D341Med (cell line): ENCODE data around the gene MAPK1IP1L.
A peak's percentile ranks its signal among the peaks of the same experiment; 100 is the strongest.
"Not testable (repeated sequence)": the region's sequence is repeated elsewhere in the genome, so short reads cannot be mapped to it uniquely, and the experiment has no call there.

Source experiments
- DNase-seq: peaks from one replicate; pipeline ENCODE4 v3.0.0; 2012; ENCODE audit warnings: low spot score

Gene MAPK1IP1L

DNA sequence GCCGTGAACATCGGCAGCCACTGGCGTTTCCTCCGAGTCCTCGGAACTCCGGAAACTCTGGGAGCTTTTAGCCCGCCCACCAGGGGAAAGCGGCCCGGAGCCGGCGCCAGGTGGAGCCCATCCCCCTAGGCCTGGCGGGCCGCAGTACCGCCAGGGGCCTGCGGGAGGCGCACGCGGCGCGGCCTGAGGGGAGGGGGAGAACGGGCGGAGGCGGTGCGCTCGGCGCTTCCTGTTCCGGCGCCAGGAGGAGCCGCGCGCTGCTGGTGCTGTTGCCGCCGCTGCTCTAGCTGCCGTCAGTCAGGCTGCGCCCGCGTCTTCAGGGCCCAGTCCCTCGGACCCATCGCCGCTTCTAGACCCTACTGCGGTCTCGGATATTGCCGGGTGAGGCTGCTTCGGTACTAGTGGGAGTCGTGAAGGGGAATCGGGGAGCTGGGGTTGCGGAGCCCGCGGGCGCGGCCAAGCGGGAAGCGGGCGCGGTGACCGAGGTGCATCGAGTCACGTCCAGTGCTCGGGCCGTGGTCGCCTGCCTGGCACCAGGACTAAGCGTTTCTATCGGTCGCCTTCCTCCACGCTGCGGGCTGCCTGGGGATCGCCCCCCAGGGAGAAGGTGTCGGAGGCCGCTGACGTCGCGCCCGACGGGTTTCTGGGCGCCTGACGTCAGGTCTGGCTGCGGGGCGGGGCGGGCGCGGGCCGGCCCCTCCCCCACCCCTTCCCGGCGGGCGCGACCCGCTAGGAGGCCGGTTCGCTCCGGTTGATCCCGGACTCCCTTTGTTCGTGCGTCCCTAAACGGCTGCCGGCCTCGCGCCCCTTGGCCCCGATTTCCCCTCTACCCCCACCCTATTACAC, at the start of gene MAPK1IP1L:
Gene MAPK1IP1L, plus strand, starts transcription at position 225 of the 846 bp plus-strand sequence. CDS start 10,037 bp downstream, outside the sequence.
- peak; percentile 98 for DNase-seq

DNA sequence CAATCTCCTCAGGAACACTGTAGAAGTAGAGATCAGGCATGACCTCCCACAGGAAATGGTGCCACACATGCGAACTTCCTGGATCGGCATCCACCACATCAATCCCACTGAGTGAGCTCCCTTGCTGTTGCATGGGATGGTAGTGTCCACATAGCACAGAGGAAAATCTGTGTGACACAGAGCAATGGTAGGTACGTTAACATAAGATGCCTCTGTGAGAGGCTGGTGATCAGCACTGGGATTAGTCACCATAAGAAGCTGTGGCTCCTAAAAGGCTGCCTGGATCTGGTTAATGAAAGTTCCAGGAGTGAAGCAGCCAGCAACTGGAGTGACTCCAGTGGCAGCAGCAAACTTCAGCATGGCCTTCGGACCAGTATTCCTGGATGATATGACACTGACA, 46.4 kb upstream of the MAPK1IP1L start:
- DNase-seq: no peak

DNA sequence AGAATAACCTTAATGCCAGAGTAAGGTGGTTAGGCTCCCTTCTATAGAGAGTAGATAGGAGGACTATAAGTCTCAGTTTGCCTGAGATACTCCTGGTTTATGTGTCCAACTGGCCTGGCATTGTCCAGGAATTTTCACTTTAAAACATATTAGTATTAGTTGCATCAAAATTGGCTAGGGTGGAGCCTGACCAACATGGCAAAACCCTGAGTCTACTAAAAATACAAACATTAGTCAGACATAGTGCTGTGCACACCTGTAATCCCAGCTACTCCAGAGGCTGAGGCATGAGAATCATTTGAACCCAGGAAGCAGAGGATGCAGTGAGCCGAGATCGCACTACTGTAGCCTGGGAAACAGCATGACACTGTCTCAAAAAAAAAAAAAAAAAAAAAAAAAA, 36.4 kb upstream of the MAPK1IP1L start:
- no peak for DNase-seq

DNA sequence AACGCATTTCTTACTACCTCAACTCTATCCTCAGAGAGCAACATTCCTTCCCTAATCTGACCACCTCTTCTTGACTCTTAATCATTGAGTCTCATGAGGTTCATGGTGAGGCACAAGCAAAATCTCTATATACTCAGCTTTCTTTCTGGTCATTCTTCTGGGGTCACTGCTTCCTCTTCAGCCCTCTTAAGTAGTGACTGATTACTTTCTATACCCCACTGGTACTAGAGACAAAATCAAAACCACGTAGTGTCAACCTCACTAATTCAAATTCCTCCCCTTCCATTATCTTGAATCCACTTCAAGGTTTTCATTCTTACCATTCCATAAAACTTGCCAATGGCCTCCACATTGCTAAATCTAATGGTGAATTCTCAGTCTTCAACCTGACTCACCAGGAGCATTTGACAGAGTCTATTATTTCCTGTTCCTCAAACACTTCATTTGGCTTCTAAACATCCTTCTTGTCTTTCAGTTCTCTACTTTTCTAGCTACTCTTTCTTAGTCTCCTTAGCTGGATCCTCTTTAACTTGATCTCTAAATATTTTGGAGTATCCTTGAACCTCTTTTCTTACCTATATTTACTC, 31.4 kb upstream of the MAPK1IP1L start:
- no peak for DNase-seq

DNA sequence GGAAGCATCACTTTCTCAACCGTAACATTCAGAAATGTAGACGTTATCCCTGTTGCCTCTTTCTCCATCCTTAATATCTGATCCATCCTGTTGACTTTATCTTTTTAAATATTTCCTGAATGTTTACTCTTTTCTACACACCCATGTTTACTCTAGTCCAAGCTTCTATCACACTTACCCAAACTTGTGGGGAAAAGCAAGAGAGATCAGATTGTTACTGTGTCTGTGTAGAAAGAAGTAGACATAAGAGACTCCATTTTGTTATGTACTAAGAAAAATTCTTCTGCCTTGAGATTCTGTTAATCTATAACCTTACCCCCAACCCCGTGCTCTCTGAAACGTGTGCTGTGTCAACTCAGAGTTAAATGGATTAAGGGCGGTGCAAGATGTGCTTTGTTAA, 27.1 kb upstream of the MAPK1IP1L start:
- not testable (repeated sequence) for DNase-seq

DNA sequence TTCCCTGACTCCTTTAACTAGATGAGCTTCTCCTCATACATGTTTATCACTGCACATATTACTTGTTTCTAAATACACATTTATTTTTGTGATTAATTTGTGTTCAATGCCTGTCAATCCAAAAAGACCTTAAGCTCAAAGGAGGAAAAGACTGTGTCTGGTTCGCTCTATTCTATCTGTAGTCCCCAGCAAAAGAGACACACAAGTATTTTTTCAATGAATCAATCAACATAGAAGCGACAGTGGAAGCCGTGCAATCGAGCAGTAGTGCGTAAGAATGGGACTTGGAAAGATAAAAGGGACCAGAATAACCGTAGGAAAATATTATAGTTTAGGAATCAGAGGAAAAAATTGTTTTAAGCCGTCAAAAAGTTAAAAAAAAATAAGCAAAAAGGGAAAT, 25.5 kb upstream of the MAPK1IP1L start:
- no peak for DNase-seq

DNA sequence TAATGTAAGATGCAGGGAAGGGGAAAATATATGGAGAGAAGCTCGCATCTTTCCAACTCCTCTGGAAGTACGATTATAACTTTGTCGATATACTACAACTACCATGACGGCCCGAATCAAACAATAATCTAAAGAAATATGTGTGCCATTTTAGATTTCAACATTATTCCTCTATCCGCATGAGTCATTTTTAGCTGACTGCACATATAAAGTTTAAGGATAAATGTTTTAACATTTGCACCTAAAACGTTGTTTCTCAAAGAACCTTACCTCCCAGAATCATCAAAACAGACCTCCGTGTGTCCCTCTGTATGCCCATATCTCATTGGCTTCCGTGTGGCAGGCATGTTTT, 25.0 kb upstream of the MAPK1IP1L start:
- no peak for DNase-seq

DNA sequence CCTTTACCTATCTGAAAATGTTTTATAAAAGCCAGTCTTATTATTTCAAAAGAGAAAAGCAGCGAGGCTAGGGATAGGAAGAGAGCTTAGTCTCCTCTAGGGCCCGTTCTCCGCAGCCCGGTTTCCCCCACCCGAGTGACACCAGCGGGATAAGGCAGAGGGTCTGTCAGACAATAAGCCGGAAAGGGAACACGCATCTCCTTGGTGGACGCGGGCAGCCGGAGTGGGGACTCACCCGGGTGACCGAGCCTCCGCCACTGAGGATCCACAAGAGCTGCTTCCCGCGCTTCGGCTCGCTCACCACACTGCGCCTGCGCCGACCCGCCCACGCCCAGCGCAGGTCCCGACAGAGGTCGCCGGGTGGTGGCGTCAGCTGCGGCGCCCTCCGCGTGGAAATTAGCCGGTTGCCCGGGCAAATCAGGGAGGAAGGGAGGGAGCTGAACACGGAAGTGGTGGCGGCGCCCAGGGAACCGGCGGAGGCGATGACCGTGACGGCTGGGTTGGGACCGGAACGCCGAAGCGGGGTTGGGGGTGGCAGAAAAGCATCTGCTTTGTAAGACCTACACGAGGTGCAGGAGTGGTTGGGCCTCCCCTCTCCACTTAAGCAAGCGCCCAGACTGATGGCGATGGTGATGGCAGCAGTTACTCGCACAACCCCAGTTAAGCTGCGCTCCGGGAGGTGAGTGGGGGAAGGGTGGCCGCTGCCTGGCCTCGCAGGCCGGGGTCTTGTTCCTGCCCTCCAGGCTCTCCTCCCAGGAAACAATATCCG, 24.5 kb upstream of the MAPK1IP1L start, which contains the start of the genes SOCS4 and WDHD1:
Gene SOCS4, plus strand, starts transcription at position 444 of the 769 bp plus-strand sequence. CDS start 15,806 bp downstream, outside the sequence.
Gene WDHD1, minus strand, starts transcription at position 307 of the 769 bp plus-strand sequence. CDS start 312 bp downstream, outside the sequence.
- DNase-seq: peak; percentile 97

DNA sequence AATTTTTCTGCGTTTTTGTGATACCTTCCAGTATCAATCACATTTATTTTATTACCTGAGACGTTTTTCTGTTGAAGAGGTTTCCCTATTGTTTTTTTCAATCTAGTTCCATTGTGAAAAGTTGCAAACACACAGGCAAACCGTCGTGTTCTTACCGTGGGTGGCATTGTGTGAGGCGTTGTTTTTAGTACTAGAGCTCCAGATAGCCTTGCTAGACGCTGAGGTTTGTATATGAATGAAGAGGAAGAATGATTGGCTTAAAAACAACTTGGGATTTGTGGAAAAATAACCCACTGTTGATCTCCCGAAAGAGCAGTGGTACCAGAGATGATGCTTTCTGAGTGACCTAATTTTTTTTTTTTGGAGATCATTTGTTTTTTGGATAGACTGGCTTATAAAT, 23.4 kb upstream of the MAPK1IP1L start:
- DNase-seq: no peak

DNA sequence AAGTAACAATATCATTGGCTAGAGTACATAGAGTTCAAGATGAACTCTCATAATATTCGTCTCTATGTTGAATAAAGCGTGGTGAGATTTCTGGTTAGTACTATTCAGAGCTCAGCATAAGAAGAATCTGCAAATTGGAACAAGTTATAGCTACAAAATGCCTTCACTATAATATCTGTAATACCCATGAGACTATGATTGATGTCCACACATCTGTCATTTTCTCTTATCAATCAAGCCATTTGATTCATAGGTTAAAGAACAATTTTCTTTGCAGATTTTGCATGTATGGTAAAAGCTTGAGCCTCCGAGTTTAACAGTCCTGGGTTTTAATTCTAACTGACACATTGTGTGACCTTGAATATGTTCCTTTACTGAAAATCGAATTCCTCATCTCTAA, 23.0 kb upstream of the MAPK1IP1L start:
- no peak for DNase-seq

DNA sequence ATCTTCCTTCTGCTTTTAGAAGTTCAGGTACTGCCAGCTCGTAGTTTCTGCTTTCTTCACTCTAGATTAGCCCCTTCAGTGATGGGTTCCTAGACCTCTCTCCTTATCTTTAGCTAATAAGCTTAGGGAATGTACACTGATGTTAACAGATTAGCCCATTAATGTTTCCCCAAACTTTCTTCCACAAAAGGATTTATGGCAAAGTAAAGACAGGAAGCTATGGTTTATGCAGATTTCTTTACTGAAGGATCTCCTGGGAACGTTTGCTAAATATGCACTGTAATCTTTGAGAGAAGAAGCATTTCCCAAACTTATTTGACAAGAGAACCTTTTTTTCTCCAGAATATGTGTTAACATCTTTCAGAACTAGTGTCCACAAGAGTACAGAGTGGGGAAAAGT, 20.3 kb upstream of the MAPK1IP1L start:
- no peak for DNase-seq

DNA sequence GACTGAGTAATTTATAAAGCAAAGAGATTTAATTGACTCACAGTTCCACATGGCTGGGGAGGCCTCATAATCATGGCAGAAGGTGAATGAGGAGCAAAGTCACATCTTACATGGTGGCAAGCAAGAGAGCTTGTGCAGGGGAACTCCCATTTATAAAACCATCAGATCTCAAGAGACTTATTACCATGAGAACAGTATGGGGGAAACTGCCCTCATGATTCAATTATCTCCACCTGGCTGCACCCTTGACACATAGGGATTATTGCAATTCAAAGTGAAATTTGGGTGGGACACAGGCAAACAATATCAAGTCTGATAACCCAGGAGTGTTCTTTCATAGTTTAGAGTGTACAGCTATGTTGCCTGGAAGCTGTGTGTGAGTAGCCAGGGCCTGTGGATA, 13.5 kb upstream of the MAPK1IP1L start:
- DNase-seq: not testable (repeated sequence)

DNA sequence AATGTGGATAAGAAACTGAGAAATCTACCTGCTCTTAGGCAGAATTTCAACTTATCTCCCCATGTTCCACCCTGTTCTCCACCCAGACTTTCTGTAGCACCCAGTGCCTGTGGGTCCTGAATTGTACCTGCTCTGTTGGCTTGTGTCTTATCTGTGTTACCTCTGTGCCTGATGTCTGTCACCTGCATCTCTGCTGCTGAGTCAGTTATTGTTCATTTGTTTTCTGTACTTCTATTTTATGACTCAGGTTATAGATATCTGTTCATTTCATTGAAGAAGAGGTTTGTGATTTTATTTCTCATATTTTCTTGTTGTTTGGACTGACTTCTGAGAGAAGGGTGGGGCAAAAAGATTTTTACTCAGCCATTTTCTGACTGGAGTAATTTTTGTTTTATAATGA, 12.7 kb upstream of the MAPK1IP1L start:
- no peak for DNase-seq

DNA sequence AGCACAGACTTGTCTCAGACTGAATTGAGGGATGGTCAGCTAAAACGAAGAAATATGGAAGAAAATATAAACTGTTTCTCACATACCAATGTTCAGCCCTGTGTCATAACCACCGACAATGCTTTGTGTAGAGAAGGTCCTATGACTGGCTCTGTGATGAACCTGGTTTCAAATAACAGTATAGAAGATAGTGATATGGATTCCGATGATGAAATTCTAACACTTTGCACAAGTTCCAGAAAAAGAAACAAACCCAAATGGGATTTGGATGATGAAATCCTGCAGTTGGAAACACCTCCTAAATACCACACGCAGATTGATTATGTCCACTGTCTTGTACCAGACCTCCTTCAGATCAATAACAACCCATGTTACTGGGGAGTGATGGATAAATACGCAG, 7.9 kb upstream of the MAPK1IP1L start:
- DNase-seq: no peak

DNA sequence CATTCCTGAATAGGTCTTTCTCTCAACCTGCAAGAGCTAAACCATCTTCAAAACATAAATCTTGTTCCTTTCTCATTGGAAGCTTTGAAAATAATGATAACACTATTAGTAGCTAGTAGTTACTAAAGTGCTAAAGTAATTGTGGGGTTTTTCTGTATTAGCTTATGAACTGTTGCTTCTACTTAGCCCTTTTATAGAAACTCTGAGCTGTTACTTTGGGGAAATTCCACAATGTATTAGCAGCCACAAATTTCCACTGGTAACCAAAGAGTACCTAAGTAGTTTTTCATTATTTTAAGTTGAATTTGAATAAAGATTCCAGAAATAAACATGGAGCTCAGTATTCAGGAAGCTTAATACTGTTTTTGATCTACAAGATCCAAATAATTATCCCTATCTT, 6.4 kb upstream of the MAPK1IP1L start:
- DNase-seq: no peak

DNA sequence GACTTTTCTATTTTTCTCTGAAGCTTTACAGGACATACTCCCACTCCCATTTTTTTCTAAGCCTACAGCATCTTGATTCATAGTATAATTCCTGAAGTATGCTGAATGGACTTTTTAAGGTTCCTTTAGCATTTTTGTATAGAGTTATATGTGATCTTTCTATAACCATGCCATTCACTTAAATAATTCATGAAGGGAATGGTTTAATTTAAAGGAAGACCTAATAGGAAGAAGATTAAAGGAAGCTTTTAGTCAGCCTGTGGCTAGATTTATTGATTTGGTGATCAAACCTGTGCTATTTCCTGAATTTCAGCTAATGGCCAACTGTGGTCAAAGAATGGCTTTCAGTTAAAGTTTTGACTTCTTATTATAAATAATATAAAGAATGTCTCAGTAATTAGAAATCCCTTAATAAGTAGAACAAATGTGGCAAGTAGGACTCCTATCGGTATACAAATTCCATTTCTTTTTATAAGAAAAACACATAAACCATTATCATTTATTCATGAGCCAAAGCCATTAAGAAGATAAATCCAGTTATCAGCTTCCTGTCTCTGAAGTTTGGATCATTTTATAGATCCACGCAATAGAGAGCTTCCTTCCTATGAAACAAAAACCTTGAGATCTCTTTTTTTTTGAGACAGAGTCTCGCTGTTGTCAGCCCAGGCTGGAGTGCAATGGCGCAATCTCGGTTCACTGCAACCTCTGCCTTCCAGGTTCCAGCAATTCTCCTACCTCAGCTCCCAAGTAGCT, 4.0 kb upstream of the MAPK1IP1L start:
- DNase-seq: no peak

DNA sequence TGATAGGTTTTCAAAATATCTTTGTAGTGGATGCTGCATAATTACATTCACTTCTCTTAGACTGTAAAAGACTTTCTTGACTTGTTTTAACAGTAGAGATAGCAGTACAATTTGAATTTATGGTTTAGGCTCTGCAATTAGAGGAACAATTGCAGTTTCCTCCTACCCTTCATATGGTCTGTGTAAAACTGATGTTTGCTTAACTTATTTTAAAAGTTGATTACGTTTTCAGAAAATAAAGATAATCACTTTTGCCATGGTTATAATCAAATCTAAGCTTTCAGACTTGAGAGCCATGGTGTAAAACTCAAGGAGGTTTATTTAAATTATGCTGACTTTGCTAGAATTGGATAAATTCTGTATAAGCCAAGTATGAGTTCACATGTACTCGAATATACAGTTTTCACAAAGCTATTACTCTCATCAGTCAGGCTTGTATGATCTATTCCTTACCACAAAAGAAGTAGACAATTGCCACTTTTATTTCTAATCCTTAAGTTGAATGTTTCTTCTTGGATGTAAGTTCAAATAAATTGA, 2.5 kb upstream of the MAPK1IP1L start:
- no peak for DNase-seq

DNA sequence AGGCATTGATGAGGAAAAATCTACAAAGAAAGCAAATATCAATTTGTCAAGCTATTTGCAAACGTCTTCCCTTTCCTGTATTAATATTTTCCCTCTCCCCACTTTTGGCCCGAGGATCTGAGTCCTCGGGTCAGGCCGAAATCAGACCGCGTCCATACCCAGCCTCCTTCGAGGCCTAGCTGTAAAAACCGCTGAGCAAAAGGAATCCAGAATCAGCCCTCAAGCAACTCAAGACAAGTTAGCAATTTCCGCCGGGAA, 353 bp upstream of the MAPK1IP1L start:
- DNase-seq: no peak

DNA sequence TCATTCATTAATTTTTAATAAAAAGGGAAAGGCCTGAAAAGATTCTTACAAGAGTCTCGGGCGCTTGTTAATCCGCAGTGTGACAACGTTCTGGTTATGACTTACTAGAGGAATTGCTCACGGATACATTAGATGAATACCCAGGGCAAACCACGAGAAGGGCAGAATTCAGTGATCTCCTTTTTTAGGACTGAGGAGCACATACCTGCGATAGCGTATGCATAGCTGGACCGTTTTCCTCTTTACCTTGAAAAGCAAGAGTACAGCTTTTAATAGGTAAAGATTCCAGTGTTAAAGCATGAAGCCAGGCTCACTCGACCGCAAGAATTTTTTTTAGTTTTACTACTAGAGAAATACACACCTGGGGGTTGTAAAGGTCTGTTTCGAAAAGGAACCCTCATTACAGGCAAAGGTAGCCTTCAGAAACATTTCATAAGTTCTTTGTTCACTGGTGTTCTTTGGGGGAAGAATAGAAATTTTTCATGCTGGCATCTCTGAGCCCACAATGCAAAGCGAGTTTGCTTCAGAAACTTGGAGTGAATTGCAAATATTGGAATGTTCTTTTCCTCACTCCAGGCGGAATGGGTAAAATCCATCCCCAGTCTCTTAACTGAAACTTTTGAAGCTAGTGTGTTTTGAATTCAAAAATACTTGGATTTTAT, 953 bp downstream of the MAPK1IP1L start:
- no peak for DNase-seq

DNA sequence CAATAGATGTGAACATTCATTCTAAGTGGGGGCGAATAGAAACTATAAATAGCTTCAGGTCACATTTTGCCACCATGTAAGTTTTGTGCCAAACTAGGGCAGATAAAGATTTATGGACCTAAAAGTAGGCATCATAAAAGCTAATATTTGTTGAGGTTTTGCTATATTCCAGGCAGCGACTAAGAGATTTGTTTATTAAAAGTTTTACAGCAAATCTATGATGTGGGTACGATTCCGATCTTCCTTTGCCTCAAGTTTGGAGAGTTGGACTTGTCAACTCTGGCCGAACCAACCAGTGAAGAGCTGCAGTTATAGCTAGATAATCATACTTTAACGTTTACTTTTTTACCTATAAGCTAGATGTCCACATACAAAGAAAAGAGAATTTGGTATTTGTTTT, 1.6 kb downstream of the MAPK1IP1L start:
- DNase-seq: no peak

DNA sequence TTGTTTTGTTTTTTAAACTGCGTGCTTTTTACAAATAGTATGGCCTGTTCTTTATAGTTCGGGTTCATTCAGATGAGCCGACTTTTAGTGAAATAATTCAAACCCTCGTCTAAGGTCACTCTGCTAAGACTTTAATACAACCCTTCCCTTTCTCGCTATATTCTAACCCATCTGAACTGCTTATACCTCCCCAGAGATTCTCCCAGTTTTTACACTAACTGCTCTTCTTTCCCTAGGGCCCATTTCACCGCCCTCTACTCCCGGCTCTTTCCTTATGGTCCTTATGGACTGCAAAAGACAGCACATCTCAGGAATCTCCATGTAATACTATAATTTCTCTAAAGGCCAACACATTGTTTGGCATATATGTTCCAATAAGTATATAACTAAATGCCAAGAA, 2.1 kb downstream of the MAPK1IP1L start:
- DNase-seq: no peak

DNA sequence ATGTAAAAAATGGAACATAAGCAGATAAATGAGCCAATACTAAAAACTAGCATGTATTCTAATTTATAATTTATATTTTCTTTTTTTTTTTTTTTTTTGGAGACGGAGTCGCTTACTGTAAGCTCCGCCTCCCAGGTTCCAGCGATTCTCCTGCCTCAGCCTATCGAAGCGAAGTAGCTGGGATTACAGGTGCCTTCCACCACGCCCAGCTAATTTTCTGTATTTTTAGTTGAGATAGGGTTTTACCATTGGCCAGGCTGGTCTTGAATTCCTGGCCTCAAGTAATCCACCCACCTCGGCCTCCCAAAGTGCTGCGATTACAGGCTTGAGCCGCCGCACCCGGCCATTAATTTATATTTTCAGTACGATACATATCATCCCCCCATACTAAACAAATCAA, 2.7 kb downstream of the MAPK1IP1L start:
- no peak for DNase-seq
